GM18873 (cell line): ENCODE data around the gene ELL2.

Experiments used
- ATAC-seq: cut with Tn5 transposase; IDR thresholded peaks from one replicate; pipeline ENCODE4 v1.9.1; 2021; ENCODE audit warnings: mild to moderate bottlenecking, moderate library complexity, moderate number of reproducible peaks; ENCODE audit not compliant: unreplicated experiment, low FRiP score

Gene ELL2

GRCh38 chr5:95984287-95984938 is 22.8 kb upstream of the ELL2 start:
- ATAC-seq: no peak

GRCh38 chr5:95983509-95983908 is 21.9 kb upstream of the ELL2 start:
- ATAC-seq: no peak

- no peak for ATAC-seq
Measured at GRCh38 chr5:95983080-95983479, 21.4 kb upstream of the ELL2 start.

GRCh38 chr5:95976606-95977005 is 15.0 kb upstream of the ELL2 start:
- no peak for ATAC-seq

- ATAC-seq: no peak
Measured at GRCh38 chr5:95975703-95976102, 14.1 kb upstream of the ELL2 start.

- peak; percentile 97 for ATAC-seq
Measured at GRCh38 chr5:95973793-95974325, 12.2 kb upstream of the ELL2 start.

- no peak for ATAC-seq
Measured at GRCh38 chr5:95972196-95972595, 10.5 kb upstream of the ELL2 start.

- no peak for ATAC-seq
Measured at GRCh38 chr5:95970359-95970704, 8.7 kb upstream of the ELL2 start.

GRCh38 chr5:95969651-95970358 is 8.2 kb upstream of the ELL2 start:
- ATAC-seq: no peak

- no peak for ATAC-seq
Measured at GRCh38 chr5:95969055-95969454, 7.4 kb upstream of the ELL2 start.

- ATAC-seq: no peak
Measured at GRCh38 chr5:95967236-95967635, 5.6 kb upstream of the ELL2 start.

GRCh38 chr5:95966005-95966404 is 4.4 kb upstream of the ELL2 start:
- no peak for ATAC-seq

GRCh38 chr5:95963650-95964410 is 2.2 kb upstream of the ELL2 start:
- ATAC-seq: no peak

- no peak for ATAC-seq
Measured at GRCh38 chr5:95962785-95963184, 1.1 kb upstream of the ELL2 start.

GRCh38 chr5:95962475-95962773 is 773 bp upstream of the ELL2 start:
- ATAC-seq: no peak

- ATAC-seq: peak; percentile 31
Measured at GRCh38 chr5:95960667-95961616, 709 bp downstream of the ELL2 start.

GRCh38 chr5:95959888-95960666 is 1.6 kb downstream of the ELL2 start:
- ATAC-seq: no peak

- no peak for ATAC-seq
Measured at GRCh38 chr5:95959051-95959887, 2.4 kb downstream of the ELL2 start.
